ENCODE measurements around the gene CT55.
"Not testable (repeated sequence)": the region's sequence is repeated elsewhere in the genome, so short reads cannot be mapped to it uniquely, and the experiment has no call there.

CT55 gene

DNA sequence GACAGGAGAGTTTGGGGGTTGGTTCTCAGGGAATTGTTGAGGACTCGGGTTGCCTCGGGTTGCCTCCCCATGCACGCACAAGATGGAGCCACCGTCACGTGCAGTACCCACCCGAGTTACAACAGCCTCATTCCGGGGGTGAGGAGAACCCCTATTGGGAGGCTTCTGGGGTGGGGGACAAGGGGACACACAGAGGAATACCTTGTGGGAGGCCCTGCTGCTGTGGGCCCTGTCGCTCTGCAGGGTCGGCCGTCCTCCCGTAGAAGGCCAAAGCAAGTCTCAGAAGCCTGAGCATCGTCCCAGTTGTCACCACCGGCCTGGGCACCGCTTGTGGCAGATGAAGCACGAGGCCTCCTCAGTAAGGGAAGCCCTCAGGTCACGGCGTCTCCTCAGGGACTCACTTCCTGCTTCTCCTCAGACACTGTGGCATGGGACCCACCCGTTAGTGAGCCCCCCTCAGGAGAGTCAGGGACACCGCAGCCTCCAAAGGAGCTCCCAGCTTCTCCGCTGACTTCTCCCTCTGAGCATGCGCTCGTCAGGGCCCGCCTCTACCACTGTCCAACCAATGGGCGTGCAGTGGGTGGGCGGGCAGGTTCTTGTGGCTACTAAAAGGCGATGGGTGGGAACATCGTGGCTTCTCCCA is at the start of gene CT55:
TSS of gene CT55 (minus strand) at position 522 of the 643 bp plus-strand sequence. CDS start at position 295, 227 bp downstream.
- no peak for DNase-seq (ENCODE audit: low read depth)

- DNase-seq (ENCODE audit: low read depth): no peak
Observed at GRCh38 chrX:135213200-135213844, 42.1 kb upstream of the CT55 start.

- not testable (repeated sequence) for DNase-seq (ENCODE audit: low read depth)
Observed at GRCh38 chrX:135206427-135206826, 35.2 kb upstream of the CT55 start.

DNA sequence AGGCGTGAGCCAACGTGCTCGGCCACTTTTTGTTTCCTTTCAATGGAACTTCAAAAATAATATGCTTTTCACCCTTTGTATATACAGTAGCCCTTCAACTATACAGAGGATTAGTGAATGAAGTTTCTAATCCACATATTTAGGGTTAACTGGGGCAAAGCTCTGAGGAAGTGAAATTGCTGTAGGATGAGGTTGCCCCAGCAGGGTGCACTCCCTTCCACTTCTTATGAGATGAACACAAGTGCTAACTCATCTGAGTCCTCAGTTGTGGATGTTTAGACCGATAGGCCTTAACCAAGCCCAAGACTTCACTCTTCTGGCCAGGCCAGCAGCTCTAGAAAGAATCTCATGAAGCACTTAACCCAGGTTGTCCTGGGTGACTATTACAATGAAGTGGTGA is 29.1 kb upstream of the CT55 start:
- no peak for DNase-seq (ENCODE audit: low read depth)

- no peak for DNase-seq (ENCODE audit: low read depth)
Observed at GRCh38 chrX:135194684-135195083, 23.5 kb upstream of the CT55 start.

DNA sequence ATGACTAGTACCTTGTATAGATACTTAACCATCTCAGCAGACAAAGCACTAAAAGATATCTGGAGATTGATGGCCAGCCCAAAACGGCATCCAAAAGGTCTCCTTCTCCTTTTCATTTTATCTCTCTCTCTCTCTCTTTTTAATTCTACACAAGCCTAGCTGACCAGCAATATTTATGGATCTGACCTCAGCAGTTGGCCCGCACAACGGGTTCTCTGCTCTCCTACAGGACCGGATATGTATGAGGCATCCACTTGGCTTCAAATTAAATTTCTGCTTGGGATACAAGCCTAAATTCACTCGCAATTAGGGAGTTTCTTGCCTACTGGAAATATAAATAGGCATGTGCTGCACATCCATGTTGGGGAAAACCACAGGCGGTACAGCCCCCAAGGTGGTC is 22.5 kb upstream of the CT55 start:
- DNase-seq (ENCODE audit: low read depth): no peak

DNA sequence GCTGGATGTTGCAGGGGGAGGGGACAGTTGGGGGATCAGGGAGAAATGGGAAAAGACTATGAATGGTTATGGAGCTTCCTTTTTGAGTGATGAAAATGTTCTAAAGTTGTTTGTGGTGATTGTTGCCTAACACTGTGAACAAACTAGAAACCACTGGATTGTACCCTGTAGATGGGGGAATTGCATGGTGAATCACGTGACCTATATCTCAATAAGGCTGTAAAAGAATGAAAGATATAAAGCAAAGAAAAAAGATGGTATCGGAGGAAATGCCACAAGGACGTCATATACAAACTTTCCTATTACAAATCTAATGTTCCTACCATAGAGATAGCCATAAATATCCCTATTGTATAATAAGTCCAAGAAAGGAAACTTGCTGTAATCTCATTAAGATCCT is 20.6 kb upstream of the CT55 start:
- DNase-seq (ENCODE audit: low read depth): no peak

- DNase-seq (ENCODE audit: low read depth): no peak
Observed at GRCh38 chrX:135185795-135186443, 14.7 kb upstream of the CT55 start.

DNA sequence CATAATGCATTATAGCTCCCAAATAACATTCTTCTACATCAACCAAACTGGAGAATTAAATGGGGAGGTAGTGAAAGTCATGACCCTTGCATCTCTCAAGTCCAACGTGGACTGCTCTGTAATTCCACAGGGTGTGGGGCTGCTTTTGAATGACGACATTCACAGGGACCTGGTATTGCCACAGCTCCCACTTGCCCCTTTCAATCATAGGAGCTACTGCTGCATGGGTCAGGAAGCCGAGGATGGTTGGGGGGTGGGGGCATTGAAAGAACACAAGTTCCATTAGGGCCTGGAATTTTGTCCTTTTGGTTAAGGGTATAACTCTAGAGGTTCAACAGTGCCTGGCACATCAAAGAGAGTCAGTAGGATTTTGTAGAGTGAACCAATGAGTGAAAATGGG is 7.4 kb upstream of the CT55 start:
- no peak for DNase-seq (ENCODE audit: low read depth)

DNA sequence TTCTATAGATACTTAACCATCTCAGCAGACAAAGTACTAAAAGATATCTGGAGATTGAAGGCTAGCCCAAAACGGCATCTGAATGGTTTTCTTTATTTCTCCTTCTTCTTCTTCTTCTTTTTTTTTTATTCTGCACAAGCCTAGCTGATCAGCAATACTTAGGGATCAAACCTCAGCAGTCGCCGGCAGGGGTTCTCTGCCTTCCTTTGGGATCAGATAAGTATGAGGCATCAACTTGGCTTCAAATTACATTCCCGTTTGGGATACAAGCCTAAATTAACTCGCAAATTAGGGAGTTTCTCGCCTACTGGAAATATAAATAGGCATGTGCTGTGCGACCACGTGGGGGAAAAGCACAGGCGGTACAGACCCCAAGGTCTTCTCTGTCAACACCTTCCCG is 730 bp downstream of the CT55 start:
- DNase-seq (ENCODE audit: low read depth): no peak

- not testable (repeated sequence) for DNase-seq (ENCODE audit: low read depth)
Observed at GRCh38 chrX:135169534-135169933, 1.7 kb downstream of the CT55 start.

- DNase-seq (ENCODE audit: low read depth): no peak
Observed at GRCh38 chrX:135168486-135168885, 2.7 kb downstream of the CT55 start.

- not testable (repeated sequence) for DNase-seq (ENCODE audit: low read depth)
Observed at GRCh38 chrX:135154688-135155087, 16.5 kb downstream of the CT55 start.

DNA sequence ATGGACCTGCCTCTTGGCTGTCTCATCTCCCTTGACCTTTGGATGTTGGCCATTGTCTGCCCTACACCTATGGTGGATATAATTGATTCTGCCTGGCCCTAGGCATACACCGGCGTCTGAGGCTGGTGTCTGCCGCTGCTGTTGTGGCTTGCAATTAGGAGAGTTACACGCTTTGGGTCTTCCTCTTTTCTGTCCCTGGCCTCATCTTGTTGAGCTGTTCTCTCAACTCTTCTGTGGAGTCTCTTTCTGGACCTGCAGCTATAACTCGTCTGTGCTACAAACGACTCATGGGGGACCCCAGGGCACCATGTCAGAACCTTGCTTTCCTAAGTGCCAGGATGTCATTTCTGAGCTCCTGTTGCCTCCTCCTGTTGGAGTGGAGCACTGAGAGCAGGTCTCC is 45.1 kb downstream of the CT55 start:
- not testable (repeated sequence) for DNase-seq (ENCODE audit: low read depth)

DNA sequence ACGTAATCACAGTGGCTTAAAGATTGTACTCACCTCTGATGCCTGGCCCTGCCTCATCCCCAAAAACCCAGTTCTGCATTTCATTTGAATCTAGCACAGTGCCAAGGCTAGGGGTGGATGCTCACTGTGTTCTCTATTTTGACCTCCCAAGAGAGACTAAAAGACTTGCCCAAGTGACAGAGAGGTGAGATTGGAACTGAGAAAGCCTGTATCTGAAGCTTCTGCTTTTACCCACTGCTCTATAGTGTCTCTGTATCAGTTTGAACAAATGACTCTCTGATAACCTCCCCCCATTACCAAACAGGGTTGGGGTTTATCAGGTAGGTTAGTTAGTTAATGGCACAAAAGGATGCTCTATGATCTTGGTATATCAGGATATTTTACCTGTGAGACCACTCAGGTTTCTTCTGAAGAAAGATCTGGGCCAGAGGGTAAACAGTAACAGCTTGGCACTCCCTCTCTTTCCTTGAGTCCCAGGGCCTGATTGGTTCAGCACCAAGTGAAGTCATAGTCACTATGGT is 51.1 kb downstream of the CT55 start, which contains the start of gene ETDB:
TSS of gene ETDB (minus strand) at position 471 of the 521 bp plus-strand sequence. CDS start 1,265 bp downstream, outside the sequence.
- DNase-seq (ENCODE audit: low read depth): not testable (repeated sequence)

DNA sequence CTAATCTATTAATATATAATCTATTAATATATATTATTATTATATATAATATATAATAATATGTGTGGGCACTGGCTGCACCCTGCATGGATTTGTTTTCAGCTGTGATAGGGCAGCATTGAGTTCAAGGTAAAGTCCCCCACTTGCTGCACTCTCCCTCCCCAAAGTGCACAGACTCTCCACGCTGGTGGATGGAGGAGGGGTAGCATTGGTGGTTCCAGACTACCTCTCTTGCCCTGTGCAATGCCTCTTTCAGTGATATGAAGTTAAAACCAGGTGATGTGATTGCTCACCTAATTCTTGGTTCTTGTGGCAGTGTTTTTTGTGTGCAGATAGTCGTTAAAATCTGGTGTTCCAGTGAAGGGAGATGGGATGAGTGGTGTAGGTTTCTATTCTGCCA is 55.1 kb downstream of the CT55 start:
- not testable (repeated sequence) for DNase-seq (ENCODE audit: low read depth)

DNA sequence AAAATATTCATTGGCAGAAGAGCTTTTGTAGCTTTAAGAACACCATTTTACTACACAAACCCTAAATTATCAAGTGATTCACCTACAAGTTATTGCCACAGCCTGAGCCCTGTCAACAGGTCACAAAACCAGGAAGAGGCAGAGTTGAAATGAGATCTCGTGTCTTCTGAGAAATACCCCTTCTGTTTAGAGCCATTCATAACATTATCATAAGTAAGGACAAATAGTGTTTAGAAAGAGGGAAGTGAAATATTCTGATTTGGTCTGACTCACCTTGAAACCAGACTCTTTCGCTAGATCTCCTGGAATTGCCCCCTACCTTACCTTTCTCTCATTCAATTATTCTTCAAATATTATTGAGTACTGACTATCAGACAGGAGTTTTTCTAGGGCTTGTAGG is 56.8 kb downstream of the CT55 start:
- DNase-seq (ENCODE audit: low read depth): no peak

- DNase-seq (ENCODE audit: low read depth): no peak
Observed at GRCh38 chrX:135112743-135113142, 58.5 kb downstream of the CT55 start.

- DNase-seq (ENCODE audit: low read depth): no peak
Observed at GRCh38 chrX:135112096-135112729, 59.0 kb downstream of the CT55 start.

DNA sequence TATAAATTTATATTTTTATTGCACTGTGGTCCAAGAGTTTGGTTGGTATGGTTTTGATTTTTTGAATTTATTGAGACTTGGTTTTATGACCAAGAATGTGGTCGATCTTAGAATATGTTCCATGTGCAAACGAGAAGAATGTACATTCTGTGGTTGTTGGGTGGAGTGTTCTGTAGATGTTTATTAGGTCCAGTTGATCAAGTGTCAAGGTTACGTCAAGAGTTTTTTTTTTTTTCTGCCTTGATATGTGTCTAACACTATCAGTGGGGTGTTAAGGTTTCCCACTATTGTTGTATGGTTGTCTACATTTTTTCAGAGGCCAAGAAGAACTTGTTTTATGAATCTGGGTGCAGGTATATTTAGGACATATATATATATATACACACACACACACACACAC is 61.6 kb downstream of the CT55 start:
- DNase-seq (ENCODE audit: low read depth): no peak

Data from stimulated activated CD8-positive, alpha-beta memory T cell treated with anti-CD3 and anti-CD28 coated beads, Interleukin-12 subunit alpha, Interleukin-12 subunit beta, amount 100 ng/mL, for 4 hours (primary cell).